K562 (cell line): ENCODE measurements around the gene ARFGEF3.

ENCODE experiments used
- C11orf30 ChIP-seq: fragments of 450-650 bp; IDR thresholded peaks from 2 replicates; pipeline ENCODE4 v1.6.1; 2016; ENCODE audit warnings: low read depth, mild to moderate bottlenecking
- CBX2 ChIP-seq: fragments of 200-600 bp; sonication (generic); IDR thresholded peaks from one replicate; pipeline ENCODE4 v1.6.1; 2012; ENCODE audit warnings: mild to moderate bottlenecking, low read length, inconsistent platforms; ENCODE audit not compliant: insufficient read depth, poor library complexity, severe bottlenecking
- DNMT1 ChIP-seq: fragments of 450-650 bp; IDR thresholded peaks from 2 replicates; pipeline ENCODE4 v1.6.1; 2016; ENCODE audit warnings: antibody characterized with exemption, mild to moderate bottlenecking
- ETV1 ChIP-seq: fragments of 450-650 bp; conservative IDR thresholded peaks from 2 replicates; pipeline ENCODE4 v1.6.1; 2016; ENCODE audit warnings: missing genetic modification characterization, control low read depth, low read depth, missing compliant biosample characterization
- HCFC1 ChIP-seq: IDR thresholded peaks from 2 replicates; pipeline ENCODE4 v1.6.1; 2012; ENCODE audit warnings: low read depth, low read length, improper control_type of control experiment
- IFI16 ChIP-seq: fragments of 250-450 bp; sonication (Bioruptor Pico); IDR thresholded peaks from 2 replicates; pipeline ENCODE4 v2.1.2; 2022; ENCODE audit warnings: mild to moderate bottlenecking, inconsistent platforms
- POLR2B ChIP-seq: fragments of 450-650 bp; IDR thresholded peaks from 2 replicates; pipeline ENCODE4 v1.6.1; 2018; ENCODE audit warnings: low read depth; ENCODE audit not compliant: partially characterized antibody
- RBBP5 ChIP-seq: fragments of 200-600 bp; sonication (generic); IDR thresholded peaks from 2 replicates; pipeline ENCODE4 v1.6.1; 2012; ENCODE audit warnings: borderline replicate concordance, mild to moderate bottlenecking, low read length, control low read depth, inconsistent platforms; ENCODE audit not compliant: insufficient read depth, poor library complexity, severe bottlenecking
- TOE1 ChIP-seq, 2 experiments: fragments of 450-650 bp in 1 of 2; sonication (generic) in 1 of 2; formaldehyde crosslinking in 1 of 2; IDR thresholded peaks; 2 replicates each; pipeline versions ENCODE4 v1.7.1 to v1.8.0; 2016 to 2022; ENCODE audit warnings: borderline replicate concordance in 2 of 2, mild to moderate bottlenecking in 2 of 2, antibody characterized with exemption in 1 of 2, inconsistent platforms in 1 of 2, low read depth in 1 of 2, missing genetic modification reagents in 1 of 2, moderate library complexity in 1 of 2
- ZBTB1 ChIP-seq: sonication (generic); formaldehyde crosslinking; IDR thresholded peaks from 2 replicates; pipeline ENCODE4 v1.8.1; 2023; ENCODE audit warnings: missing genetic modification reagents, low read depth, mild to moderate bottlenecking, borderline replicate concordance
- ZNF174 ChIP-seq: fragments of 250-450 bp; sonication (Bioruptor Pico); IDR thresholded peaks from 2 replicates; pipeline ENCODE4 v1.4.0; 2020; ENCODE audit warnings: mild to moderate bottlenecking
- ZNF175 ChIP-seq: fragments of 200-800 bp; sonication (Bioruptor generic); IDR thresholded peaks from 2 replicates; pipeline ENCODE4 v1.6.1; 2016; ENCODE audit warnings: low read depth, mild to moderate bottlenecking, missing genetic modification characterization, missing compliant biosample characterization
- ZNF785 ChIP-seq: fragments of 250-450 bp; sonication (Bioruptor Pico); IDR thresholded peaks from 2 replicates; pipeline ENCODE4 v1.4.0; 2020; ENCODE audit warnings: mild to moderate bottlenecking
- TF ChIP-seq, protein P1 (sequence below), 3 experiments: fragments of 200-800 bp in 1 of 3; fragments of 250-450 bp in 1 of 3; fragments of 450-650 bp in 1 of 3; sonication (Bioruptor Pico) in 1 of 3; sonication (Bioruptor generic) in 1 of 3; formaldehyde crosslinking in 1 of 3; IDR thresholded peaks; 2 replicates each; pipeline versions ENCODE4 v1.6.1 to v1.8.0; 2016 to 2022; ENCODE audit warnings: mild to moderate bottlenecking in 2 of 3, missing genetic modification characterization in 2 of 3, missing compliant biosample characterization in 1 of 3, moderate library complexity in 1 of 3

DNA sequence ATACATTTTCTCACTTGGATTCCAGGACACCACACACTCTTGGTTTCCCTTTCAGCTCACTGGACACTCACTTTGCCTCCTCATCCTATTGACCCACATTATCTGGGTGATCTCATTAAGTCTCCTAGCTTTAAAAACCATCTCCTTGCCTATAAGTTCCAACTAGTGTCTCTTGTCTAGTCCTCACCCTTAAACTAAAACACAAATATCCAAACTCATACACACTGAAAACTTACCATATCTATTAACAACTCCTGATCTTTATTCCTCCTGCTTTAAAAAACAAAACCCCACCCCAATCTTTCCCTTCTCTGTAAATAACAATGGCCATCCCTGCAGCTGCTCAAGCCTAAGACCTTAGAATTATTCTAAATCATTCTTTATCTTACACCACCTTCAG lies 212.5 kb downstream of the ARFGEF3 start:
- TF ChIP-seq, protein P1, sequence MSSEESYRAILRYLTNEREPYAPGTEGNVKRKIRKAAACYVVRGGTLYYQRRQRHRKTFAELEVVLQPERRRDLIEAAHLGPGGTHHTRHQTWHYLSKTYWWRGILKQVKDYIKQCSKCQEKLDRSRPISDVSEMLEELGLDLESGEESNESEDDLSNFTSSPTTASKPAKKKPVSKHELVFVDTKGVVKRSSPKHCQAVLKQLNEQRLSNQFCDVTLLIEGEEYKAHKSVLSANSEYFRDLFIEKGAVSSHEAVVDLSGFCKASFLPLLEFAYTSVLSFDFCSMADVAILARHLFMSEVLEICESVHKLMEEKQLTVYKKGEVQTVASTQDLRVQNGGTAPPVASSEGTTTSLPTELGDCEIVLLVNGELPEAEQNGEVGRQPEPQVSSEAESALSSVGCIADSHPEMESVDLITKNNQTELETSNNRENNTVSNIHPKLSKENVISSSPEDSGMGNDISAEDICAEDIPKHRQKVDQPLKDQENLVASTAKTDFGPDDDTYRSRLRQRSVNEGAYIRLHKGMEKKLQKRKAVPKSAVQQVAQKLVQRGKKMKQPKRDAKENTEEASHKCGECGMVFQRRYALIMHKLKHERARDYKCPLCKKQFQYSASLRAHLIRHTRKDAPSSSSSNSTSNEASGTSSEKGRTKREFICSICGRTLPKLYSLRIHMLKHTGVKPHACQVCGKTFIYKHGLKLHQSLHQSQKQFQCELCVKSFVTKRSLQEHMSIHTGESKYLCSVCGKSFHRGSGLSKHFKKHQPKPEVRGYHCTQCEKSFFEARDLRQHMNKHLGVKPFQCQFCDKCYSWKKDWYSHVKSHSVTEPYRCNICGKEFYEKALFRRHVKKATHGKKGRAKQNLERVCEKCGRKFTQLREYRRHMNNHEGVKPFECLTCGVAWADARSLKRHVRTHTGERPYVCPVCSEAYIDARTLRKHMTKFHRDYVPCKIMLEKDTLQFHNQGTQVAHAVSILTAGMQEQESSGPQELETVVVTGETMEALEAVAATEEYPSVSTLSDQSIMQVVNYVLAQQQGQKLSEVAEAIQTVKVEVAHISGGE (CRISPR knock-in tag; IDR thresholded peaks at IDR 0.05) = no peak
- TF ChIP-seq DNMT1 (no peak), HCFC1 (no peak), ZNF785 (CRISPR knock-in tag) (no peak), IFI16 (CRISPR knock-in tag) (no peak), CBX2 (no peak), POLR2B (no peak), TOE1 (IDR thresholded peaks at IDR 0.05; ENCODE audit: borderline replicate concordance) (no peak), TOE1 (CRISPR knock-in tag; IDR thresholded peaks at IDR 0.05; ENCODE audit: borderline replicate concordance, low read depth) (no peak), C11orf30 (no peak), ZNF174 (no peak), ETV1 (tag) (no peak), ZBTB1 (no peak), ZNF175 (CRISPR knock-in tag) (no peak), RBBP5 (no peak)
